SK-N-SH treated with all-trans-retinoic acid at 6 μM for 48 hours (cell line): Measurements from ENCODE around the gene CDH4.

Experiments used
- ATAC-seq: fragments of 200-7000 bp; cut with Tn5 transposase; 3 replicates; pipeline ENCODE4 v1.9.1; 2020; ENCODE audit warnings: mild to moderate bottlenecking, moderate library complexity
- ARNTL ChIP-seq: fragments of 450-650 bp; formaldehyde crosslinking; IDR thresholded peaks from 2 replicates; pipeline ENCODE4 v1.5.0; 2020; ENCODE audit warnings: low read depth, mild to moderate bottlenecking, moderate library complexity, borderline replicate concordance
- BACH2 ChIP-seq: fragments of 250-450 bp; sonication (Bioruptor Pico); IDR thresholded peaks from 2 replicates; pipeline ENCODE4 v1.9.0; 2021; ENCODE audit warnings: mild to moderate bottlenecking, borderline replicate concordance
- CSRNP3 ChIP-seq: fragments of 250-450 bp; sonication (Bioruptor Pico); IDR thresholded peaks from 2 replicates; pipeline ENCODE4 v1.5.1; 2021; ENCODE audit warnings: mild to moderate bottlenecking, moderate library complexity
- ESRRG ChIP-seq: fragments of 250-450 bp; sonication (Bioruptor Pico); IDR thresholded peaks from 2 replicates; pipeline ENCODE4 v1.6.1; 2021; ENCODE audit warnings: mild to moderate bottlenecking
- GLIS3 ChIP-seq: fragments of 250-450 bp; sonication (Bioruptor Pico); IDR thresholded peaks from 2 replicates; pipeline ENCODE4 v1.5.0; 2020; ENCODE audit warnings: mild to moderate bottlenecking, moderate library complexity
- ISL1 ChIP-seq: fragments of 250-450 bp; sonication (Bioruptor Pico); IDR thresholded peaks from 2 replicates; pipeline ENCODE4 v2.1.2; 2022; ENCODE audit warnings: mild to moderate bottlenecking, moderate library complexity
- OSR1 ChIP-seq: fragments of 250-450 bp; sonication (Bioruptor Pico); IDR thresholded peaks from 2 replicates; pipeline ENCODE4 v1.8.0; 2022; ENCODE audit warnings: moderate library complexity, mild to moderate bottlenecking, inconsistent platforms
- POU6F1 ChIP-seq: fragments of 250-450 bp; sonication (Bioruptor Pico); IDR thresholded peaks from 2 replicates; pipeline ENCODE4 v1.8.0; 2021; ENCODE audit warnings: low read depth, mild to moderate bottlenecking, moderate library complexity, borderline replicate concordance
- PPARA ChIP-seq: fragments of 250-450 bp; sonication (Bioruptor Pico); IDR thresholded peaks from 2 replicates; pipeline ENCODE4 v1.5.0; 2020; ENCODE audit warnings: mild to moderate bottlenecking, borderline replicate concordance
- SNAI2 ChIP-seq: fragments of 250-450 bp; sonication (Bioruptor Pico); IDR thresholded peaks from 2 replicates; pipeline ENCODE4 v1.5.0; 2020; ENCODE audit warnings: mild to moderate bottlenecking, moderate library complexity
- TCF4 ChIP-seq: fragments of 250-450 bp; sonication (Bioruptor Pico); IDR thresholded peaks from 2 replicates; pipeline ENCODE4 v1.8.0; 2021; ENCODE audit warnings: mild to moderate bottlenecking, moderate library complexity, borderline replicate concordance
- TOX ChIP-seq: fragments of 250-450 bp; sonication (Bioruptor Pico); IDR thresholded peaks from 2 replicates; pipeline ENCODE4 v1.8.0; 2021; ENCODE audit warnings: mild to moderate bottlenecking, moderate library complexity, borderline replicate concordance
- TSHZ2 ChIP-seq: fragments of 250-450 bp; sonication (Bioruptor Pico); IDR thresholded peaks from 2 replicates; pipeline ENCODE4 v1.5.0; 2020; ENCODE audit warnings: mild to moderate bottlenecking, moderate library complexity
- ZFP3 ChIP-seq: fragments of 250-450 bp; sonication (Bioruptor Pico); IDR thresholded peaks from 2 replicates; pipeline ENCODE4 v1.5.0; 2020; ENCODE audit warnings: mild to moderate bottlenecking, moderate library complexity
- ZFP30 ChIP-seq: fragments of 450-650 bp; formaldehyde crosslinking; IDR thresholded peaks from 2 replicates; pipeline ENCODE4 v1.5.0; 2022; ENCODE audit warnings: mild to moderate bottlenecking, moderate library complexity
- ZNF565 ChIP-seq: fragments of 450-650 bp; formaldehyde crosslinking; conservative IDR thresholded peaks from 2 replicates; pipeline ENCODE4 v1.5.0; 2020; ENCODE audit warnings: low read depth, mild to moderate bottlenecking, moderate library complexity
- ZNF8 ChIP-seq: fragments of 450-650 bp; formaldehyde crosslinking; IDR thresholded peaks from 2 replicates; pipeline ENCODE4 v1.5.0; 2020; ENCODE audit warnings: mild to moderate bottlenecking, moderate library complexity
- TF ChIP-seq, protein P1 (sequence below): fragments of 250-450 bp; sonication (Bioruptor Pico); IDR thresholded peaks from 2 replicates; pipeline ENCODE4 v1.8.0; 2020; ENCODE audit warnings: mild to moderate bottlenecking, moderate library complexity, borderline replicate concordance

The CDH4 gene

DNA sequence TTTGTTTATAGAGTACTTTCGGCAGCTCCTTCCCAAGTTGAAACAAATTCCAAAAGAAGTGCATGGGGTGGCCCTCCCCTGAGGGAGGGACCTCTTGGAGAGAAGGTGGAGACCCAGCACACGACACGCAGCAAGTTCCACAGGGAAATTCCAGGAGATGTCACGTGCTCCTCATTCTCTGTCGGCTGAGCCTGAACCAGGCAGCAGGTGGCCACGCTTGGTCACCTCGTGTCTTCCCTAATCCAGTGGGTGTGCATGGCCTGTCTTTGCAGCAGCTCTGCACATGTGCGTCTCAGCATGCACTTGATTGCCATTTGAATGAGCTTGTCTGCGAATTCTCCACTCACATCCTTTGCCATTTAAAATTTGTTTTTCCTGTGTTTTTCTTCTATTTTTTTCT is 357.4 kb downstream of the CDH4 start (continued):
- TF ChIP-seq ESRRG (CRISPR knock-in tag) (no peak), BACH2 (CRISPR knock-in tag) (no peak)

- ATAC-seq, result no peak
- TF ChIP-seq TSHZ2 (CRISPR knock-in tag) (no peak), PPARA (CRISPR knock-in tag) (no peak), ARNTL (CRISPR knock-in tag) (no peak), ZFP30 (CRISPR knock-in tag) (no peak), POU6F1 (CRISPR knock-in tag) (no peak), CSRNP3 (CRISPR knock-in tag) (no peak), TOX (CRISPR knock-in tag) (no peak), BACH2 (CRISPR knock-in tag) (no peak), ZNF565 (CRISPR knock-in tag) (no peak), ISL1 (CRISPR knock-in tag) (no peak), ZFP3 (CRISPR knock-in tag) (no peak), ZNF8 (no peak), TCF4 (no peak), SNAI2 (CRISPR knock-in tag) (no peak), OSR1 (no peak), GLIS3 (CRISPR knock-in tag) (no peak)
These were observed 359.5 kb downstream of the CDH4 start for GRCh38 chr20:61611401-61612180.

DNA sequence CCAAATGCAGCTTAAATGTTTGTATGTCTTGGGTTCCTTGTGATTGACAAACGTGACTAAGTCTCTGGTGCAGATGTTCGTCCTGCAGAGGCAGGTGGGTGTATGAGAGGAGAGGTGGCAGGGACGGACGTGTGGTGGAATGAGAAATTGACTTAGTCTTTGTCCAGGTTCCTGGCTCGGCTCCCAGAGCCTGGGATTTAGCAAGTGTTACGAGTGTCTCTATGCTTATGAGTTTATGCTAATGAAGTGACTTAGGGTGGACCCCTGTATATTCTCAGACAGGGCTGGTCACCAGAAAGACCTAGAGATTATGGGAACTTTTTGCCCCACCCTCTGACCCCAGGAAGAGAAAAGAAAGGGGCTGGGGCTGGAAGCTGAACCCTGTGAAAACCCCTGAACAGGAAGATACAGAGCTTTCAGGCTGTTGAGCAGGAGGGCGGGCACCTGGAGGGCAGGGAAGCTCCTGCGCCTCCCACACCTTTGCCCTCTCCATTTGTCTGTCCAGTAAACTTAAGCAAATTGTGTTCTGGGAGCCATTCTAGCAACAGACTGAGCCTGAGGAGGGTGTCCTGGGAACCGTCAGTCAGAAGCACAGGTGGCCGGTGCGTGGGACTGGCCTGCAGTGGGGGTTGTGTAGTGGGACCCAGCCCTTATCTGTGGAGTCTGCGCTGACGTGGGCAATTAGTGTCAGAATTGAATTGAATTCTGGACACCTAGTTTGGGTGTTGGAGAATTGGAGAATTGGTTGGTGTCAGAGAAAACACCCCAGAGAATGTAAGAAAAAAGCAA is 362.1 kb downstream of the CDH4 start:
- no peak for ATAC-seq
- TF ChIP-seq, protein P1, sequence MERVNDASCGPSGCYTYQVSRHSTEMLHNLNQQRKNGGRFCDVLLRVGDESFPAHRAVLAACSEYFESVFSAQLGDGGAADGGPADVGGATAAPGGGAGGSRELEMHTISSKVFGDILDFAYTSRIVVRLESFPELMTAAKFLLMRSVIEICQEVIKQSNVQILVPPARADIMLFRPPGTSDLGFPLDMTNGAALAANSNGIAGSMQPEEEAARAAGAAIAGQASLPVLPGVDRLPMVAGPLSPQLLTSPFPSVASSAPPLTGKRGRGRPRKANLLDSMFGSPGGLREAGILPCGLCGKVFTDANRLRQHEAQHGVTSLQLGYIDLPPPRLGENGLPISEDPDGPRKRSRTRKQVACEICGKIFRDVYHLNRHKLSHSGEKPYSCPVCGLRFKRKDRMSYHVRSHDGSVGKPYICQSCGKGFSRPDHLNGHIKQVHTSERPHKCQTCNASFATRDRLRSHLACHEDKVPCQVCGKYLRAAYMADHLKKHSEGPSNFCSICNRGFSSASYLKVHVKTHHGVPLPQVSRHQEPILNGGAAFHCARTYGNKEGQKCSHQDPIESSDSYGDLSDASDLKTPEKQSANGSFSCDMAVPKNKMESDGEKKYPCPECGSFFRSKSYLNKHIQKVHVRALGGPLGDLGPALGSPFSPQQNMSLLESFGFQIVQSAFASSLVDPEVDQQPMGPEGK (CRISPR knock-in tag), result no peak
- TF ChIP-seq POU6F1 (CRISPR knock-in tag), result no peak
- TF ChIP-seq, all 23 proteins: peak for 0
